Lower leg skin (tissue), 3 donors: ENCODE data around the gene ATP13A4.

ENCODE experiments used
- CTCF ChIP-seq, 3 donors: fragments of 450-650 bp; IDR thresholded peaks; one replicate each; pipeline ENCODE4 v1.5.1; 2016; ENCODE audit warnings: antibody characterized with exemption in 3 of 3, mild to moderate bottlenecking in 3 of 3, moderate library complexity in 2 of 3
- POLR2A ChIP-seq, 2 donors: fragments of 450-650 bp; IDR thresholded peaks; one replicate each; pipeline ENCODE4 v1.6.1; 2016 to 2017; ENCODE audit warnings: antibody characterized with exemption in 2 of 2, mild to moderate bottlenecking in 1 of 2, moderate library complexity in 1 of 2

GRCh38 chr3:193499136-193499770 is 55.4 kb downstream of the ATP13A4 start:
- TF ChIP-seq CTCF (IDR thresholded peaks at IDR 0.05) (no peak), POLR2A (IDR thresholded peaks at IDR 0.05) (no peak)
